Mucosa of descending colon (tissue), 3 donors: ENCODE measurements around the gene CORIN. TPM values are rescaled to one million over a fixed set of nuclear protein-coding genes. Genes with fewer than 3 reads are reported as not detected.

Experiments used
- ATAC-seq: fragments of 200-7000 bp; cut with Tn5 transposase; one replicate; pipeline ENCODE4 v1.9.1; 2020; ENCODE audit warnings: mild to moderate bottlenecking, moderate library complexity
- DNase-seq, 3 donors: peaks; one replicate each; pipeline ENCODE4 v3.0.0-alpha.2; 2020
- H3K36me3 ChIP-seq: fragments of 200-600 bp; one replicate; pipeline ENCODE4 v1.8.0; 2021; ENCODE audit warnings: low read depth, mild to moderate bottlenecking
- H3K4me1 ChIP-seq: fragments of 200-600 bp; one replicate; pipeline ENCODE4 v1.8.0; 2021; ENCODE audit warnings: low read depth, mild to moderate bottlenecking
- H3K4me3 ChIP-seq: fragments of 200-600 bp; one replicate; pipeline ENCODE4 v1.8.0; 2021; ENCODE audit warnings: mild to moderate bottlenecking
- H3K9me3 ChIP-seq: fragments of 200-600 bp; one replicate; pipeline ENCODE4 v1.8.0; 2021; ENCODE audit warnings: mild to moderate bottlenecking
- intact Hi-C, 2 donors: fragments of 100-400 bp; cut with DNase I in 1 of 2; cut with micrococcal nuclease in 1 of 2; formaldehyde crosslinking; loops; one replicate each; pipeline versions ENCODE4 v1.11.0 to v1.11.1; 2022; cut with DNase I, micrococcal nuclease
- total RNA-seq, 3 donors: library from RNA; stranded (reverse); fragmentation: NEBNext Ultra II Directional in 2 of 3; extraction: Animal tissue kit (Norgen Biotek cat#: 25700) in 2 of 3; gene quantifications; one replicate each; pipeline versions ENCODE4 v1.2.1 to v1.2.4, GENCODE V29; 2021 to 2023
- TF ChIP-seq, protein P1 (sequence below): fragments of 200-600 bp; IDR thresholded peaks from one replicate; pipeline ENCODE4 v1.8.0; 2022; ENCODE audit warnings: antibody characterized with exemption, mild to moderate bottlenecking
- donor health status: DM: no; HTN: no; CAD: no; lungs with moderate emphysema.
- donor health status: DM: no; HTN: no; CAD: no.
- donor health status: DM: no; HTN: yes; CAD: no.

Gene CORIN
- total RNA-seq, 3 donors from 2014 or later = 0.41 to 0.52 (median 0.47) TPM

DNA sequence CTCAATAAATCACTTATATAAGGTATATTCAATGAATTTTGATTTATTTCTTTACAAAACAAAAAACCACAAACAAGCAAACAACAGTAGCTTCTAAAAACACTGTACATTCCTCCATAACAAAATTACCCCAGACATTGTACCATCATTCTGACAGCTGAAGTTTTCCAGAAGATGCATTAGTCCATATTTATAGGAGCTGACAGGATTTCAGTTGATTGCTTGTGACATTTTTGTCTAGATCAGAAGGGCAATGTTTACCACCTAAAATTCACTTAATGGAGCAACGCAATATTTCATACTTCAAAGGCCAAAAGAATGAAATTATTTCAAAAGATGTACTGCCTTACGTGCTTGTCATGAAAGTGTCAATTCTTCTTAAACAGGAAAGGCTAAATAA lies 185.8 kb downstream of the CORIN start:
- Histone ChIP-seq H3K9me3 (no peaks in the 10 kb centered on the region), H3K4me1 (no peaks in the 10 kb centered on the region), H3K36me3 (no peaks in the 10 kb centered on the region), H3K4me3 (no peak overlapping the region)
- intact Hi-C loops = no loop called here
- TF ChIP-seq, protein P1, sequence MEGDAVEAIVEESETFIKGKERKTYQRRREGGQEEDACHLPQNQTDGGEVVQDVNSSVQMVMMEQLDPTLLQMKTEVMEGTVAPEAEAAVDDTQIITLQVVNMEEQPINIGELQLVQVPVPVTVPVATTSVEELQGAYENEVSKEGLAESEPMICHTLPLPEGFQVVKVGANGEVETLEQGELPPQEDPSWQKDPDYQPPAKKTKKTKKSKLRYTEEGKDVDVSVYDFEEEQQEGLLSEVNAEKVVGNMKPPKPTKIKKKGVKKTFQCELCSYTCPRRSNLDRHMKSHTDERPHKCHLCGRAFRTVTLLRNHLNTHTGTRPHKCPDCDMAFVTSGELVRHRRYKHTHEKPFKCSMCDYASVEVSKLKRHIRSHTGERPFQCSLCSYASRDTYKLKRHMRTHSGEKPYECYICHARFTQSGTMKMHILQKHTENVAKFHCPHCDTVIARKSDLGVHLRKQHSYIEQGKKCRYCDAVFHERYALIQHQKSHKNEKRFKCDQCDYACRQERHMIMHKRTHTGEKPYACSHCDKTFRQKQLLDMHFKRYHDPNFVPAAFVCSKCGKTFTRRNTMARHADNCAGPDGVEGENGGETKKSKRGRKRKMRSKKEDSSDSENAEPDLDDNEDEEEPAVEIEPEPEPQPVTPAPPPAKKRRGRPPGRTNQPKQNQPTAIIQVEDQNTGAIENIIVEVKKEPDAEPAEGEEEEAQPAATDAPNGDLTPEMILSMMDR = no peak
- ATAC-seq (no peak), DNase-seq (no peak)

DNA sequence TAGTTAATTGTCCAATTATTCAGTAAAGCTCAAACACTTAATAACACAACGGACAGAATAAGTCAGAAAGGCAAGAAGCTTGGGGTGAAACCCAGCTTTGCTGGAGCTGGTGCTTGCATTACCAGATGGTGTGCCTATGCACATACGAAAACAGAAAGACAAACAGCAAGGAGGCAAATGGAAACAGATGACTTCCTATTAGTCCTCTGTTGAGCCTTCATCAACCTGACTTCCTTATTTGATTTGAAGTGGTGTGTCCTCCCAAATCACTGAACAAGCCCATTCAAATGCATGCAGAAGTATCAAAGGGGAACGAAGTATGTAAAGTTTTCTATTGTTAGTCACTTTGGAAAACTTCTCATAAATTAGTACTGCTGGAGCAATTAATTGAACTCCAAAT lies 186.6 kb downstream of the CORIN start:
- H3K9me3 ChIP-seq = no peaks in the 10 kb centered on the region
- DNase-seq (no peak), ATAC-seq (no peak)
- no peaks in the 10 kb centered on the region for H3K4me1 ChIP-seq
- H3K4me3 ChIP-seq = no peak overlapping the region
- TF ChIP-seq, protein P1 = no peak
- intact Hi-C loops = no loop called here
- no peaks in the 10 kb centered on the region for H3K36me3 ChIP-seq

DNA sequence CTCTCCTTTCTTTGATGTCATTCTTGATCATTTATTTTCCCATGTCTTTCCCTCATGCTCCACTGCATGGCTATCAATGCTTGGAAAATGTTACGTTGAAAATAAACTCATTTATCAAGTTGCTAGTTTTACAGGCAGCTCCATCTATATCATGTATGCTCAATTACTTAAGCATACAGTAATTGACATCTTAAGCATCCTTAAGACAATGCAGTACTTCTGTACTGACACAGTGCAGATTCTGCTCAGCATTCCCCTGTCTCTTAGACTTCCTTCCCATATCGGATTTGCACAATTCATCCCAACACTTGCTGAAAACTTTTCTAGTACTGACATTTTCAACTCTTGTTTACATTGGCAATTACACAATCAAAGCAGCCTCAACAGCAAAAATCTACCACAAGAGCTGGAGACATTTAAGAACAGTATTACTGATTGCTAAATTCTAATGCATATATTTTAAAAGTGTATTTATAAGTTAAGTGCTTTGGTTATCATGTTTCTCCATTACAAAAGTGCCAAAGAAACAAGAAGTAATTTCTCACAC lies 187.2 kb downstream of the CORIN start:
- TF ChIP-seq, protein P1 = no peak
- Histone ChIP-seq H3K36me3 (no peaks in the 10 kb centered on the region), H3K4me3 (no peak overlapping the region), H3K4me1 (no peaks in the 10 kb centered on the region), H3K9me3 (no peaks in the 10 kb centered on the region)
- no peak for DNase-seq
- ATAC-seq = no peak
- intact Hi-C loops = no loop called here

DNA sequence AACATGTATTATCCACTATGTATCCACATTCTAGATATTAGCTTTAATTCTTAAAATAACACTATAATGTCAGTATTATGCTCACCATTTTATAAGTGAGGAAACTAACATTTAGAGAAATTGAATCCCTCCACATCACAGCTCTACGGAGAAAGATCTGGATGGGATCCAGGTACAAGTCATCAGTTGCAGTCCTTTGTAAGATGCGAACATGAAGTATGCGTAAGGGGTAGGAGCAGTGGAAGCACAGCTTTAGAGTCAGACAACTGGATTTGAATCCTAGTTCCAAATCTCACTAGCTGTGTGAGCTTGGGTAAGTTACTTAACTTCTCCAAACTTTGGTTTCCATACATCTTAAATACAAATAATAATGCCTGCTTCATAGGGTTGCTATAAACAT lies 190.3 kb downstream of the CORIN start:
- TF ChIP-seq, protein P1 = no peak
- no peak for DNase-seq
- Histone ChIP-seq H3K36me3 (no peaks in the 10 kb centered on the region), H3K4me3 (no peak overlapping the region), H3K9me3 (no peaks in the 10 kb centered on the region), H3K4me1 (no peaks in the 10 kb centered on the region)
- ATAC-seq = no peak
- intact Hi-C loops = no loop called here

DNA sequence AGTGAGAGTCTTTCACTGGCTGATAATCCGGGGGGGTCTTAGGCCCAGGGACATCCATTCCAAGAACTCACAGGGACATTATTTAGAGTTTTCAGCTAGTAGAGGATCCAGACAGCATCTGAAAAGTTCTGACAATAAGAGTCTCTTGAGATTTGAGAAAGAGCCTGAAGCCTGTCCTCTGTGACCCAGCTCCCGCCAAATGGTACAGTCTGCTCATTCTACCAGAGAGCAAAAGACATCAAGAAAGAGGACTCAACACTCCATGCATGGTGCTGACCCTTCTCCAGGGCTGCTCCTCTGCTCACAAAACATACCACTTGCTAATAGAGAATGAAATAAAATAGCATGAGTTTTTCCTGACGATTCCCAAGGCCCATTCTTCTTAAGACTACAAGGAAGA lies 190.8 kb downstream of the CORIN start:
- TF ChIP-seq, protein P1 = no peak
- H3K4me3 ChIP-seq = no peak overlapping the region
- DNase-seq (no peak), ATAC-seq (no peak)
- no peaks in the 10 kb centered on the region for H3K9me3 ChIP-seq
- no peaks in the 10 kb centered on the region for H3K4me1 ChIP-seq
- no peaks in the 10 kb centered on the region for H3K36me3 ChIP-seq
- intact Hi-C loops = no loop called here

DNA sequence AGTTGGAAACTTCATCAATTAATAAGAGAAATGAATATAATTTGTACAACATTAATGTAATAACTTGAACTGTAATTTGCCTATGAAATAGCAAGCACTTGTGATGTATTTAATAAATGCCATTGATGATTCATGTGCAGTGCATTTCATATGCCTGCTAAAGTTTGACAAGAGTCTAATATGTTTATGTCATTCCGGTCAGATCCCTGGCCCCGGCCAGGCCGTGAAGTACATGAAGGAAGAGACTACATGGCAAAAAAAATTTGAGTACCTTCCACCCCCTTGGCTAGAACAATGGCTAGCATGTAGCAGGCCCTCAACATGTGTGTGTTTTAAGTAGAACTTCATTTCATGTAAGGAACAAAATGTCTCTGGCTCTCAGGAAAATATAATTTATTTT lies 191.5 kb downstream of the CORIN start:
- TF ChIP-seq, protein P1 = no peak
- ATAC-seq = no peak
- intact Hi-C loops = no loop called here
- no peak for DNase-seq
- Histone ChIP-seq H3K36me3 (no peaks in the 10 kb centered on the region), H3K4me3 (no peak overlapping the region), H3K9me3 (no peaks in the 10 kb centered on the region), H3K4me1 (no peaks in the 10 kb centered on the region)
